ENCODE data around the gene GASK1A.

GRCh38 chr3:43013743-43014155 lies 34.6 kb downstream of the GASK1A start:
- TF ChIP-seq CTCF (conservative IDR thresholded peaks at IDR 0.05; ENCODE audit: low read depth in 2 of 2) (no peak), POLR2AphosphoS5 (IDR thresholded peaks at IDR 0.05; ENCODE audit: low read depth) (no peak), EZH2 (IDR thresholded peaks at IDR 0.05; ENCODE audit: low read depth, unreplicated experiment) (no peak), CREB1 (CRISPR knock-in tag; IDR thresholded peaks at IDR 0.05; ENCODE audit: low read depth) (no peak), EZH2phosphoT487 (IDR thresholded peaks at IDR 0.05; ENCODE audit: unreplicated experiment) (no peak), ZNF331 (CRISPR knock-in tag; IDR thresholded peaks at IDR 0.05; ENCODE audit: low read depth) (no peak), ZNF114 (CRISPR knock-in tag; IDR thresholded peaks at IDR 0.05) (no peak)
- TF ChIP-seq, protein P1, sequence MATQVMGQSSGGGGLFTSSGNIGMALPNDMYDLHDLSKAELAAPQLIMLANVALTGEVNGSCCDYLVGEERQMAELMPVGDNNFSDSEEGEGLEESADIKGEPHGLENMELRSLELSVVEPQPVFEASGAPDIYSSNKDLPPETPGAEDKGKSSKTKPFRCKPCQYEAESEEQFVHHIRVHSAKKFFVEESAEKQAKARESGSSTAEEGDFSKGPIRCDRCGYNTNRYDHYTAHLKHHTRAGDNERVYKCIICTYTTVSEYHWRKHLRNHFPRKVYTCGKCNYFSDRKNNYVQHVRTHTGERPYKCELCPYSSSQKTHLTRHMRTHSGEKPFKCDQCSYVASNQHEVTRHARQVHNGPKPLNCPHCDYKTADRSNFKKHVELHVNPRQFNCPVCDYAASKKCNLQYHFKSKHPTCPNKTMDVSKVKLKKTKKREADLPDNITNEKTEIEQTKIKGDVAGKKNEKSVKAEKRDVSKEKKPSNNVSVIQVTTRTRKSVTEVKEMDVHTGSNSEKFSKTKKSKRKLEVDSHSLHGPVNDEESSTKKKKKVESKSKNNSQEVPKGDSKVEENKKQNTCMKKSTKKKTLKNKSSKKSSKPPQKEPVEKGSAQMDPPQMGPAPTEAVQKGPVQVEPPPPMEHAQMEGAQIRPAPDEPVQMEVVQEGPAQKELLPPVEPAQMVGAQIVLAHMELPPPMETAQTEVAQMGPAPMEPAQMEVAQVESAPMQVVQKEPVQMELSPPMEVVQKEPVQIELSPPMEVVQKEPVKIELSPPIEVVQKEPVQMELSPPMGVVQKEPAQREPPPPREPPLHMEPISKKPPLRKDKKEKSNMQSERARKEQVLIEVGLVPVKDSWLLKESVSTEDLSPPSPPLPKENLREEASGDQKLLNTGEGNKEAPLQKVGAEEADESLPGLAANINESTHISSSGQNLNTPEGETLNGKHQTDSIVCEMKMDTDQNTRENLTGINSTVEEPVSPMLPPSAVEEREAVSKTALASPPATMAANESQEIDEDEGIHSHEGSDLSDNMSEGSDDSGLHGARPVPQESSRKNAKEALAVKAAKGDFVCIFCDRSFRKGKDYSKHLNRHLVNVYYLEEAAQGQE (IDR thresholded peaks at IDR 0.05; ENCODE audit: unreplicated experiment) = no peak
- TF ChIP-seq, protein P2, sequence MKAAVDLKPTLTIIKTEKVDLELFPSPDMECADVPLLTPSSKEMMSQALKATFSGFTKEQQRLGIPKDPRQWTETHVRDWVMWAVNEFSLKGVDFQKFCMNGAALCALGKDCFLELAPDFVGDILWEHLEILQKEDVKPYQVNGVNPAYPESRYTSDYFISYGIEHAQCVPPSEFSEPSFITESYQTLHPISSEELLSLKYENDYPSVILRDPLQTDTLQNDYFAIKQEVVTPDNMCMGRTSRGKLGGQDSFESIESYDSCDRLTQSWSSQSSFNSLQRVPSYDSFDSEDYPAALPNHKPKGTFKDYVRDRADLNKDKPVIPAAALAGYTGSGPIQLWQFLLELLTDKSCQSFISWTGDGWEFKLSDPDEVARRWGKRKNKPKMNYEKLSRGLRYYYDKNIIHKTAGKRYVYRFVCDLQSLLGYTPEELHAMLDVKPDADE (IDR thresholded peaks at IDR 0.05) = no peak

Measured in GM23338 (cell line).